HepG2 (cell line): ENCODE data around the gene LAMA5. TPM values are rescaled to one million over a fixed set of nuclear protein-coding genes. Genes with fewer than 3 reads are reported as not detected.

Experiments
- EED ChIP-seq: sonication (generic); formaldehyde crosslinking; IDR thresholded peaks from 2 replicates; pipeline ENCODE4 v1.5.0; 2020; ENCODE audit warnings: mild to moderate bottlenecking, missing genetic modification reagents
- ELF3 ChIP-seq: IDR thresholded peaks from 2 replicates; pipeline ENCODE4 v1.6.1; 2016; ENCODE audit warnings: missing genetic modification reagents, missing compliant biosample characterization
- ETV6 ChIP-seq: sonication (generic); formaldehyde crosslinking; conservative IDR thresholded peaks from 2 replicates; pipeline ENCODE4 v1.4.0; 2020; ENCODE audit warnings: missing genetic modification reagents
- IRX3 ChIP-seq: sonication (generic); formaldehyde crosslinking; IDR thresholded peaks from 2 replicates; pipeline ENCODE4 v1.8.1; 2023; ENCODE audit warnings: mild to moderate bottlenecking, low read depth, missing genetic modification reagents, borderline replicate concordance
- KLF13 ChIP-seq: sonication (generic); formaldehyde crosslinking; IDR thresholded peaks from 2 replicates; pipeline ENCODE4 v1.4.0; 2020; ENCODE audit warnings: mild to moderate bottlenecking, missing genetic modification reagents
- KLF9 ChIP-seq: IDR thresholded peaks from 2 replicates; pipeline ENCODE4 v1.6.1; 2016; ENCODE audit warnings: low read depth
- MYNN ChIP-seq: sonication (generic); formaldehyde crosslinking; IDR thresholded peaks from 2 replicates; pipeline ENCODE4 v1.4.0; 2020; ENCODE audit warnings: mild to moderate bottlenecking, low read depth, missing genetic modification reagents
- NFE2L2 ChIP-seq: fragments of 150-350 bp; IDR thresholded peaks from 2 replicates; pipeline ENCODE4 v1.6.1; 2014; ENCODE audit warnings: low read length
- RFX5 ChIP-seq: IDR thresholded peaks from 2 replicates; pipeline ENCODE4 v1.6.1; 2011; ENCODE audit warnings: low read depth, low read length, improper control_type of control experiment
- SETDB1 ChIP-seq: sonication (generic); formaldehyde crosslinking; IDR thresholded peaks from 2 replicates; pipeline ENCODE4 v1.5.1; 2020; ENCODE audit warnings: missing genetic modification reagents, mild to moderate bottlenecking, borderline replicate concordance
- TBL1XR1 ChIP-seq: fragments of 150-350 bp; IDR thresholded peaks from 2 replicates; pipeline ENCODE4 v1.6.1; 2014; ENCODE audit warnings: borderline replicate concordance, low read length; ENCODE audit not compliant: partially characterized antibody
- TP53 ChIP-seq: sonication (generic); formaldehyde crosslinking; conservative IDR thresholded peaks from 2 replicates; pipeline ENCODE4 v1.4.0; 2020; ENCODE audit warnings: missing genetic modification reagents
- U2AF1 ChIP-seq: fragments of 200-400 bp; formaldehyde crosslinking; optimal IDR thresholded peaks from 2 replicates; pipeline ENCODE3; 2017; ENCODE audit warnings: mild to moderate bottlenecking, low read depth, low read length
- ZNF546 ChIP-seq: sonication (generic); formaldehyde crosslinking; conservative IDR thresholded peaks from 2 replicates; pipeline ENCODE4 v1.8.1; 2023; ENCODE audit warnings: mild to moderate bottlenecking, missing genetic modification reagents
- ZNF737 ChIP-seq: sonication (generic); formaldehyde crosslinking; IDR thresholded peaks from 2 replicates; pipeline ENCODE4 v1.5.0; 2020; ENCODE audit warnings: missing genetic modification reagents, mild to moderate bottlenecking, borderline replicate concordance
- polyA plus RNA-seq, 8 experiments: library from polyadenylated mRNA; depleted of rRNA in 3 of 8; stranded (reverse) in 7 of 8; unstranded in 1 of 8; fragments of >200 nt; fragmentation: Illumina TruSeq in 4 of 8; extraction: Trizol in 4 of 8; gene quantifications; 2 replicates each; pipeline versions ENCODE4 v1.2.1 to v1.2.3, GENCODE V29; 2011 to 2016; ENCODE audit warnings: low read depth in 4 of 8, missing spikeins in 1 of 8, mixed read lengths in 1 of 8; ENCODE audit not compliant: insufficient read depth in 1 of 8
- total RNA-seq, 5 experiments: library from RNA; depleted of rRNA; stranded (reverse); fragments of >200 nt; fragmentation: Illumina TruSeq; extraction: Trizol; gene quantifications; 2 replicates each; pipeline ENCODE4 v1.2.3, GENCODE V29; 2016; ENCODE audit warnings: low read depth in 1 of 5
- TF ChIP-seq, protein P1 (sequence below): sonication (generic); formaldehyde crosslinking; IDR thresholded peaks from 2 replicates; pipeline ENCODE4 v1.5.1; 2020; ENCODE audit warnings: mild to moderate bottlenecking, missing genetic modification reagents, moderate library complexity
- TF ChIP-seq, protein P2 (sequence below): sonication (generic); formaldehyde crosslinking; IDR thresholded peaks from 2 replicates; pipeline ENCODE4 v1.4.0; 2020; ENCODE audit warnings: mild to moderate bottlenecking, missing genetic modification reagents
- TF ChIP-seq, protein P3 (sequence below): sonication (generic); formaldehyde crosslinking; IDR thresholded peaks from 2 replicates; pipeline ENCODE4 v1.9.0; 2021; ENCODE audit warnings: missing genetic modification reagents, mild to moderate bottlenecking, borderline replicate concordance
- TF ChIP-seq, protein P4 (sequence below): sonication (generic); formaldehyde crosslinking; IDR thresholded peaks from 2 replicates; pipeline ENCODE4 v1.4.0; 2020; ENCODE audit warnings: mild to moderate bottlenecking, missing genetic modification reagents

Gene LAMA5
- total and polyA plus RNA-seq, 2 of the 13 experiments (the other 11 are each of a cell fraction or from before 2014, with no cell fraction given) = 21.0 to 44.7 TPM

DNA sequence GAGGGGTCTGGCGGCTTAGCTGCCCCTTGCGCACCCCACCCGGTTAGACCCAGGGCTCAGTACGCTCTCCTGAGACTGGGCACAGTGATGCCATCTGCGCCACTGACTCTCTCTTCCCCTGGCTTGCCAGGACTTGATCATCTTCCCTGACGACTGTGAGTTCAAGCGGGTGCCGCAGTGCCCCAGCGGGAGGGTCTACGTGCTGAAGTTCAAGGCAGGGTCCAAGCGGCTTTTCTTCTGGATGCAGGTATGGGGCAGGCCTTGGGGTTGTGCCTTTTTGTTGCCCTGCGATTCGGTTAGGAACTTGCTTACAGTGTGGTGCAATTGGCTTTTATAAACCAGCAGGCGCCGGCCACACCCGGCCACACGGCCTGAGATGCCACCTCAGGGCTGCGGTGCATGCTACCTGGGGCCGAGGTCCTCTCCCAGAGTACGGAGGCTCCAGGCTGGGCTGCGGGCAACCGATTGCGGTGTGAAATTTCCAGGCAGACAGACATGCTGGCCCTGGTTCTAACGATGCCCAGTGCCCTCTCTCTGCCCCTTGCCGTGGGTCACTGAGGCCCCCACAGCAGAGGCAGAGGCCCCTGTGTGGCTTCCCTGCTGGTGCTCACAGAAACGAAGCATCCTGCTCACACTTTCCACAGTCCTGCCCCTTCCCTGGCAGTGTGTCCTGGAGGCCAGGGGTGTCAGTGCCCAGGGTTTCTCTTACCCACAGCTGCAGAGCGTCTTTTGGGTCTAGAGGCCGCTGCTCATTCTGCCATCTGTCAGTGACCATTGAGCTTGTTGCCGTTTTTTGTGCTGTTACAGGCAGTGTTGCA is 62.6 kb downstream of the LAMA5 start (continued):
- TF ChIP-seq ZNF737 (0 out of 2 replicates have a peak, but pooled peaks have one; percentile 44), KLF9 (no peak), ELF3 (CRISPR knock-in tag) (no peak), U2AF1 (no peak), TP53 (no peak), SETDB1 (no peak), NFE2L2 (no peak), KLF13 (CRISPR knock-in tag) (peak; percentile 47; the same call in 1 of the 2 replicates), RFX5 (no peak), MYNN (CRISPR knock-in tag) (0 out of 2 replicates have a peak, but pooled peaks have one; percentile 49), TBL1XR1 (no peak), ETV6 (CRISPR knock-in tag) (peak; percentile 45; the same call in 1 of the 2 replicates), IRX3 (CRISPR knock-in tag) (no peak), ZNF546 (CRISPR knock-in tag) (no peak), EED (CRISPR knock-in tag) (no peak)
- TF ChIP-seq, protein P1, sequence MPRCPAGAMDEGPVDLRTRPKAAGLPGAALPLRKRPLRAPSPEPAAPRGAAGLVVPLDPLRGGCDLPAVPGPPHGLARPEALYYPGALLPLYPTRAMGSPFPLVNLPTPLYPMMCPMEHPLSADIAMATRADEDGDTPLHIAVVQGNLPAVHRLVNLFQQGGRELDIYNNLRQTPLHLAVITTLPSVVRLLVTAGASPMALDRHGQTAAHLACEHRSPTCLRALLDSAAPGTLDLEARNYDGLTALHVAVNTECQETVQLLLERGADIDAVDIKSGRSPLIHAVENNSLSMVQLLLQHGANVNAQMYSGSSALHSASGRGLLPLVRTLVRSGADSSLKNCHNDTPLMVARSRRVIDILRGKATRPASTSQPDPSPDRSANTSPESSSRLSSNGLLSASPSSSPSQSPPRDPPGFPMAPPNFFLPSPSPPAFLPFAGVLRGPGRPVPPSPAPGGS (CRISPR knock-in tag) = no peak
- TF ChIP-seq, protein P2, sequence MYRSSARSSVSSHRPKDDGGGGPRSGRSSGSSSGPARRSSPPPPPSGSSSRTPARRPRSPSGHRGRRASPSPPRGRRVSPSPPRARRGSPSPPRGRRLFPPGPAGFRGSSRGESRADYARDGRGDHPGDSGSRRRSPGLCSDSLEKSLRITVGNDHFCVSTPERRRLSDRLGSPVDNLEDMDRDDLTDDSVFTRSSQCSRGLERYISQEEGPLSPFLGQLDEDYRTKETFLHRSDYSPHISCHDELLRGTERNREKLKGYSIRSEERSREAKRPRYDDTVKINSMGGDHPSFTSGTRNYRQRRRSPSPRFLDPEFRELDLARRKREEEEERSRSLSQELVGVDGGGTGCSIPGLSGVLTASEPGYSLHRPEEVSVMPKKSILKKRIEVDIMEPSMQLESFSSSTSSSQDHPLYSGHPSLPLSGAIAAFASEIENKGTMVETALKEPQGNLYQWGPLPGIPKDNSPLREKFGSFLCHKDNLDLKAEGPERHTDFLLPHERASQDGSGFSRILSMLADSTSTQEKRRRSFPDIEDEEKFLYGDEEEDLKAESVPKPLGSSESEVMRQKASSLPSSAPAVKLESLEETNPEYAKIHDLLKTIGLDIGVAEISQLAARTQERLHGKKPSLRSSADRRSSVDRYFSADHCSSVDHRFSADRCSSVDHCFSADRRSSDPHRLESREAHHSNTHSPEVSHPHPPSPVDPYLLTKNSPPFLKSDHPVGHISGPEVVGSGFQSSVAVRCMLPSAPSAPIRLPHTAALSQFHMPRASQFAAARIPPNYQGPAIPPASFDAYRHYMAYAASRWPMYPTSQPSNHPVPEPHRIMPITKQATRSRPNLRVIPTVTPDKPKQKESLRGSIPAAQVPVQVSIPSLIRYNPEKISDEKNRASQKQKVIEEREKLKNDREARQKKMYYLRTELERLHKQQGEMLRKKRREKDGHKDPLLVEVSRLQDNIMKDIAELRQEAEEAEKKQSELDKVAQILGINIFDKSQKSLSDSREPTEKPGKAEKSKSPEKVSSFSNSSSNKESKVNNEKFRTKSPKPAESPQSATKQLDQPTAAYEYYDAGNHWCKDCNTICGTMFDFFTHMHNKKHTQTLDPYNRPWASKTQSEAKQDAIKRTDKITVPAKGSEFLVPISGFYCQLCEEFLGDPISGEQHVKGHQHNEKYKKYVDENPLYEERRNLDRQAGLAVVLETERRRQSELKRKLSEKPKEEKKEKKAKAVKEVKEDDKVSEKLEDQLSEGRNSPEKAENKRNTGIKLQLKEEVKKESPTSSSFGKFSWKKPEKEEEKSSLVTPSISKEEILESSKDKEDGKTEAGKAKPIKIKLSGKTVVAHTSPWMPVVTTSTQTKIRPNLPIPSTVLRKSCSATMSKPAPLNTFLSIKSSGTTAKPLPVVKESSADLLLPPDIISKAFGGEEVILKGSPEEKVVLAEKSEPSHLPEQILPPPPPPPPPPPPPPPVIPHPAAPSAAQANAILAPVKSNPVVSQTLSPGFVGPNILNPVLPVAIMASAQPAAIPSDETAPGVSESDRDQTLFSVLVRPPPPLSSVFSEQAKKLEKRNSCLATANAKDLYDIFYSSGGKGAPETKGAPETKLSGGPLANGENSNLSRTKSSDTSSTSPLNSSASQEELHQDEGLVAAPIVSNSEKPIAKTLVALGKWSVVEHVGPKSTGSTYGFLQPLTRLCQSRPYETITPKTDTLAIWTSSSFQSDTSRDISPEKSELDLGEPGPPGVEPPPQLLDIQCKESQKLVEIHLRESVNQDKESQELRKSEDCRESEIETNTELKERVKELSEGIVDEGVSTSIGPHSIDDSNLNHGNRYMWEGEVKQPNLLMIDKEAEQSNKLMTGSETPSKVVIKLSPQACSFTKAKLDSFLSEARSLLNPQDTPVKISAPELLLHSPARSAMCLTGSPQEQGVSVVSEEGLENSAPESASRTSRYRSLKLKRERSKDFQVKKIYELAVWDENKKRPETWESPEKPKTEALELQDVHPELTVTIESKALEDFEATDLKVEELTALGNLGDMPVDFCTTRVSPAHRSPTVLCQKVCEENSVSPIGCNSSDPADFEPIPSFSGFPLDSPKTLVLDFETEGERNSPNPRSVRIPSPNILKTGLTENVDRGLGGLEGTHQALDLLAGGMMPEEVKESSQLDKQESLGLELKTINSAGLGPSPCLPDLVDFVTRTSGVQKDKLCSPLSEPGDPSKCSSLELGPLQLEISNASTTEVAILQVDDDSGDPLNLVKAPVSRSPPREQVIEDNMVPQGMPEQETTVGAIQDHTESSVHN (CRISPR knock-in tag) = no peak; the same call in 1 of the 2 replicates
- TF ChIP-seq, protein P3, sequence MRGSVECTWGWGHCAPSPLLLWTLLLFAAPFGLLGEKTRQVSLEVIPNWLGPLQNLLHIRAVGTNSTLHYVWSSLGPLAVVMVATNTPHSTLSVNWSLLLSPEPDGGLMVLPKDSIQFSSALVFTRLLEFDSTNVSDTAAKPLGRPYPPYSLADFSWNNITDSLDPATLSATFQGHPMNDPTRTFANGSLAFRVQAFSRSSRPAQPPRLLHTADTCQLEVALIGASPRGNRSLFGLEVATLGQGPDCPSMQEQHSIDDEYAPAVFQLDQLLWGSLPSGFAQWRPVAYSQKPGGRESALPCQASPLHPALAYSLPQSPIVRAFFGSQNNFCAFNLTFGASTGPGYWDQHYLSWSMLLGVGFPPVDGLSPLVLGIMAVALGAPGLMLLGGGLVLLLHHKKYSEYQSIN (CRISPR knock-in tag) = no peak
- TF ChIP-seq, protein P4, sequence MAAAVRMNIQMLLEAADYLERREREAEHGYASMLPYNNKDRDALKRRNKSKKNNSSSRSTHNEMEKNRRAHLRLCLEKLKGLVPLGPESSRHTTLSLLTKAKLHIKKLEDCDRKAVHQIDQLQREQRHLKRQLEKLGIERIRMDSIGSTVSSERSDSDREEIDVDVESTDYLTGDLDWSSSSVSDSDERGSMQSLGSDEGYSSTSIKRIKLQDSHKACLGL = no peak
